ENCODE measurements around the gene NFATC2IP.

DNA sequence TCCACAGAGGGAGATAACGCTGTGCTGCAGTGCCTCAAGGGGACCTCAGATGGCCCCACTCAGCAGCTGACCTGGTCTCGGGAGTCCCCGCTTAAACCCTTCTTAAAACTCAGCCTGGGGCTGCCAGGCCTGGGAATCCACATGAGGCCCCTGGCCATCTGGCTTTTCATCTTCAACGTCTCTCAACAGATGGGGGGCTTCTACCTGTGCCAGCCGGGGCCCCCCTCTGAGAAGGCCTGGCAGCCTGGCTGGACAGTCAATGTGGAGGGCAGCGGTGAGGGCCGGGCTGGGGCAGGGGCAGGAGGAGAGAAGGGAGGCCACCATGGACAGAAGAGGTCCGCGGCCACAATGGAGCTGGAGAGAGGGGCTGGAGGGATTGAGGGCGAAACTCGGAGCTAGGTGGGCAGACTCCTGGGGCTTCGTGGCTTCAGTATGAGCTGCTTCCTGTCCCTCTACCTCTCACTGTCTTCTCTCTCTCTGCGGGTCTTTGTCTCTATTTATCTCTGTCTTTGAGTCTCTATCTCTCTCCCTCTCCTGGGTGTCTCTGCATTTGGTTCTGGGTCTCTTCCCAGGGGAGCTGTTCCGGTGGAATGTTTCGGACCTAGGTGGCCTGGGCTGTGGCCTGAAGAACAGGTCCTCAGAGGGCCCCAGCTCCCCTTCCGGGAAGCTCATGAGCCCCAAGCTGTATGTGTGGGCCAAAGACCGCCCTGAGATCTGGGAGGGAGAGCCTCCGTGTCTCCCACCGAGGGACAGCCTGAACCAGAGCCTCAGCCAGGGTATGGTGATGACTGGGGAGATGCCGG, 18.2 kb upstream of the NFATC2IP start:
- TF ChIP-seq, protein P1, sequence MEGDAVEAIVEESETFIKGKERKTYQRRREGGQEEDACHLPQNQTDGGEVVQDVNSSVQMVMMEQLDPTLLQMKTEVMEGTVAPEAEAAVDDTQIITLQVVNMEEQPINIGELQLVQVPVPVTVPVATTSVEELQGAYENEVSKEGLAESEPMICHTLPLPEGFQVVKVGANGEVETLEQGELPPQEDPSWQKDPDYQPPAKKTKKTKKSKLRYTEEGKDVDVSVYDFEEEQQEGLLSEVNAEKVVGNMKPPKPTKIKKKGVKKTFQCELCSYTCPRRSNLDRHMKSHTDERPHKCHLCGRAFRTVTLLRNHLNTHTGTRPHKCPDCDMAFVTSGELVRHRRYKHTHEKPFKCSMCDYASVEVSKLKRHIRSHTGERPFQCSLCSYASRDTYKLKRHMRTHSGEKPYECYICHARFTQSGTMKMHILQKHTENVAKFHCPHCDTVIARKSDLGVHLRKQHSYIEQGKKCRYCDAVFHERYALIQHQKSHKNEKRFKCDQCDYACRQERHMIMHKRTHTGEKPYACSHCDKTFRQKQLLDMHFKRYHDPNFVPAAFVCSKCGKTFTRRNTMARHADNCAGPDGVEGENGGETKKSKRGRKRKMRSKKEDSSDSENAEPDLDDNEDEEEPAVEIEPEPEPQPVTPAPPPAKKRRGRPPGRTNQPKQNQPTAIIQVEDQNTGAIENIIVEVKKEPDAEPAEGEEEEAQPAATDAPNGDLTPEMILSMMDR (IDR thresholded peaks at IDR 0.05), result no peak
- no peak for TF ChIP-seq EZH2 (IDR thresholded peaks at IDR 0.05; ENCODE audit: borderline replicate concordance, insufficient read depth, low read depth, low read length, poor library complexity, severe bottlenecking)
